Measurements from ENCODE around the gene TANGO2. TPM values are rescaled to one million over a fixed set of nuclear protein-coding genes. Genes with fewer than 3 reads are reported as not detected.

Gene TANGO2
- total and polyA plus RNA-seq, 10 of the 15 experiments (the other 5 are each of a cell fraction or from before 2014, with no cell fraction given): 4.0 to 24.8 (median 20.9) TPM

DNA sequence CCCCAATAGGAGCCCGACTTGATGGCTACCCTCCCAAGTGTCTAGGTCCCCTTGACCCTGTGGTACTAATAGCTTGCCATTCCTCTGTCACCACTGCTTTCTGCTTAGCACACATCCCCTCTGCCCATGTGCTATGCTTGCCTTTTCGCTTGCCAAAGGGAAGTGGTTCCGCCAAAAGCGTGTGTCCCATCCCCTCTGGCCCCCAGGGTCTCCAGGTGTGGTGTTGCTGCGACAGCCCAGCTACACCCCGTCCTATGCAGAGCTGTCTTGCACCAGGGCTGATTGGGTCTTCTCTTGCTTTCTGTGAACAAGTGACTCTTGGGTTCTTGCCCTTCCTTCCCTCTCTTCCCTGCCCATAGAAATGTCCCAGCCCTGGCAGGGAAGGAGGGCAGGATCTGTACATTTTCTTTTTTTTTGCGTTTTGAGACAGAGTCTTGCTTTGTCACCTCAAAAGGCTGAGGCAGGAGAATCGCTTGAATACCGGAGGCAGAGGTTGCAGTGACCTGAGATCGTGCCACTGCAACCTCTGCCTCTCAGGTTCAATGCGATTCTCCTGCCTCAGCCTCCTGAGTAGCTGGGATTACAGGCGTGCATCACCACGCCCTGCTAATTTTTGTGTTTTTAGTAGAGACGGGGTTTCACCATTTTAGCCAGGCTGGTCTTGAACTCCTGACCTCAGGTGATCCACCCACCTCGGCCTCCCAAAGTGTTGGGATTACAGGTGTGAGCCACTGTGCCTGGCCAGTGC, 3.9 kb downstream of the TANGO2 start:
- Histone ChIP-seq H3K4me1 (ENCODE audit: control insufficient read depth, insufficient read depth, low read length) (peaks cover 13% of the 10 kb centered on the region), H3K27ac (ENCODE audit: control insufficient read depth, insufficient read depth) (no peak overlapping the region), H3K36me3 (ENCODE audit: control insufficient read depth in 2 of 2, insufficient read depth in 2 of 2, low read length in 1 of 2) (no peaks in the 10 kb centered on the region; a peak in 1 of 4 replicates), H4K20me1 (ENCODE audit: control insufficient read depth, insufficient read depth) (no peaks in the 10 kb centered on the region; the same call in 1 of the 2 replicates), H3K9me3 (replicated peaks; ENCODE audit: control insufficient read depth, insufficient read depth, low read length) (no peaks in the 10 kb centered on the region), H3K79me2 (ENCODE audit: control insufficient read depth, insufficient read depth, low read length) (peaks cover 23% of the 10 kb centered on the region), H3K27me3 (replicated peaks in 1 of 2; ENCODE audit: control insufficient read depth in 2 of 2, insufficient read depth in 2 of 2, low read length in 1 of 2) (no peaks in the 10 kb centered on the region), H2AFZ (ENCODE audit: control insufficient read depth, low read depth, low read length) (no peak overlapping the region), H3K9ac (ENCODE audit: control insufficient read depth, insufficient read depth, low read length) (no peak overlapping the region), H3K4me2 (ENCODE audit: control insufficient read depth, insufficient read depth) (no peak overlapping the region), H3K4me3 (no peak overlapping the region)
- FAIRE-seq: no peak
- no TSS peak for BruUV-seq (replicated peaks)
- CTCF ChIA-PET: no interaction called here
- POLR2A ChIA-PET: no interaction called here
- in situ Hi-C loops (cut with MboI): no loop called here
- 95% methylated on average over 15 of the region's 15 CpGs for WGBS (ENCODE audit: insufficient coverage, insufficient replicate concordance, low lambda C conversion rate, missing lambda C conversion rate)
- RAD21 ChIA-PET (ENCODE audit: unreplicated experiment): no interaction called here
- SMC1A ChIA-PET (ENCODE audit: uncharacterized antibody, unreplicated experiment): no interaction called here
- DNase-seq (ENCODE audit: low read depth, low spot score): no peak
- ATAC-seq: no peak
- TF ChIP-seq KDM1A (IDR thresholded peaks at IDR 0.05; ENCODE audit: borderline replicate concordance) (no peak), BMI1 (IDR thresholded peaks at IDR 0.05; ENCODE audit: borderline replicate concordance) (no peak), FOXK2 (IDR thresholded peaks at IDR 0.05) (no peak), EGR1 (IDR thresholded peaks at IDR 0.05; ENCODE audit: borderline replicate concordance in 1 of 2, low read depth in 2 of 2, low read length in 2 of 2) (no peak), BCL11A (IDR thresholded peaks at IDR 0.05; ENCODE audit: low read depth, low read length) (no peak), MYC (IDR thresholded peaks at IDR 0.05; ENCODE audit: insufficient read depth, insufficient read length, insufficient replicate concordance, low read length, severe bottlenecking) (no peak), IKZF1 (conservative IDR thresholded peaks at IDR 0.05) (no peak), RAD21 (IDR thresholded peaks at IDR 0.05; ENCODE audit: insufficient read depth, low read depth, low read length) (no peak), GABPA (IDR thresholded peaks at IDR 0.05; ENCODE audit: low read depth) (no peak), TCF3 (IDR thresholded peaks at IDR 0.05; ENCODE audit: borderline replicate concordance, insufficient read depth, low read depth, low read length) (no peak), CREB1 (IDR thresholded peaks at IDR 0.05; ENCODE audit: low read depth) (no peak), PAX8 (IDR thresholded peaks at IDR 0.05) (no peak), ATF7 (IDR thresholded peaks at IDR 0.05; ENCODE audit: low read depth) (no peak)
- TF ChIP-seq, protein P1, sequence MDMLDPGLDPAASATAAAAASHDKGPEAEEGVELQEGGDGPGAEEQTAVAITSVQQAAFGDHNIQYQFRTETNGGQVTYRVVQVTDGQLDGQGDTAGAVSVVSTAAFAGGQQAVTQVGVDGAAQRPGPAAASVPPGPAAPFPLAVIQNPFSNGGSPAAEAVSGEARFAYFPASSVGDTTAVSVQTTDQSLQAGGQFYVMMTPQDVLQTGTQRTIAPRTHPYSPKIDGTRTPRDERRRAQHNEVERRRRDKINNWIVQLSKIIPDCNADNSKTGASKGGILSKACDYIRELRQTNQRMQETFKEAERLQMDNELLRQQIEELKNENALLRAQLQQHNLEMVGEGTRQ (IDR thresholded peaks at IDR 0.05; ENCODE audit: borderline replicate concordance, low read depth, low read length): no peak
- TF ChIP-seq, protein P2, sequence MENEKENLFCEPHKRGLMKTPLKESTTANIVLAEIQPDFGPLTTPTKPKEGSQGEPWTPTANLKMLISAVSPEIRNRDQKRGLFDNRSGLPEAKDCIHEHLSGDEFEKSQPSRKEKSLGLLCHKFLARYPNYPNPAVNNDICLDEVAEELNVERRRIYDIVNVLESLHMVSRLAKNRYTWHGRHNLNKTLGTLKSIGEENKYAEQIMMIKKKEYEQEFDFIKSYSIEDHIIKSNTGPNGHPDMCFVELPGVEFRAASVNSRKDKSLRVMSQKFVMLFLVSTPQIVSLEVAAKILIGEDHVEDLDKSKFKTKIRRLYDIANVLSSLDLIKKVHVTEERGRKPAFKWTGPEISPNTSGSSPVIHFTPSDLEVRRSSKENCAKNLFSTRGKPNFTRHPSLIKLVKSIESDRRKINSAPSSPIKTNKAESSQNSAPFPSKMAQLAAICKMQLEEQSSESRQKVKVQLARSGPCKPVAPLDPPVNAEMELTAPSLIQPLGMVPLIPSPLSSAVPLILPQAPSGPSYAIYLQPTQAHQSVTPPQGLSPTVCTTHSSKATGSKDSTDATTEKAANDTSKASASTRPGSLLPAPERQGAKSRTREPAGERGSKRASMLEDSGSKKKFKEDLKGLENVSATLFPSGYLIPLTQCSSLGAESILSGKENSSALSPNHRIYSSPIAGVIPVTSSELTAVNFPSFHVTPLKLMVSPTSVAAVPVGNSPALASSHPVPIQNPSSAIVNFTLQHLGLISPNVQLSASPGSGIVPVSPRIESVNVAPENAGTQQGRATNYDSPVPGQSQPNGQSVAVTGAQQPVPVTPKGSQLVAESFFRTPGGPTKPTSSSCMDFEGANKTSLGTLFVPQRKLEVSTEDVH (IDR thresholded peaks at IDR 0.05; ENCODE audit: low read depth, partially characterized antibody): no peak
- intact Hi-C loops (cut with micrococcal nuclease; ENCODE audit: unreplicated experiment): loop anchor here (10.0 kb wide), 1 partner anchor 50 kb away; no protein-coding TSS in a partner anchor
